ENCODE results near the gene COL2A1.

Gene COL2A1

GRCh38 chr12:47939009-47939601, 65.2 kb downstream of the COL2A1 start:
- no peak overlapping the region for H3K4me3 ChIP-seq (ENCODE audit: low read depth, low read length)
- no peak for TF ChIP-seq CTCF (IDR thresholded peaks at IDR 0.05; ENCODE audit: insufficient read depth, low read depth, low read length, missing control alignments)
- no peak for DNase-seq (ENCODE audit: low read depth)

GRCh38 chr12:47938594-47938993, 65.7 kb downstream of the COL2A1 start:
- no peak for TF ChIP-seq CTCF (IDR thresholded peaks at IDR 0.05; ENCODE audit: insufficient read depth, low read depth, low read length, missing control alignments)
- no peak for DNase-seq (ENCODE audit: low read depth)
- H3K4me3 ChIP-seq (ENCODE audit: low read depth, low read length), result no peak overlapping the region

GRCh38 chr12:47938093-47938492, 66.2 kb downstream of the COL2A1 start:
- no peak for DNase-seq (ENCODE audit: low read depth)

GRCh38 chr12:47935184-47935583, 69.1 kb downstream of the COL2A1 start:
- no peak for DNase-seq (ENCODE audit: low read depth)
- H3K4me3 ChIP-seq (ENCODE audit: low read depth, low read length), result no peak overlapping the region

More at GRCh38 chr12:47938093-47938492, 66.2 kb downstream of the COL2A1 start:
- TF ChIP-seq CTCF (IDR thresholded peaks at IDR 0.05; ENCODE audit: insufficient read depth, low read depth, low read length, missing control alignments), result no peak
- no peak overlapping the region for H3K4me3 ChIP-seq (ENCODE audit: low read depth, low read length)

GRCh38 chr12:47931187-47931586, 73.1 kb downstream of the COL2A1 start:
- H3K4me3 ChIP-seq (ENCODE audit: low read depth, low read length), result no peak overlapping the region
- DNase-seq (ENCODE audit: low read depth), result no peak
- no peak for TF ChIP-seq CTCF (IDR thresholded peaks at IDR 0.05; ENCODE audit: insufficient read depth, low read depth, low read length, missing control alignments)

More at GRCh38 chr12:47935184-47935583, 69.1 kb downstream of the COL2A1 start:
- TF ChIP-seq CTCF (IDR thresholded peaks at IDR 0.05; ENCODE audit: insufficient read depth, low read depth, low read length, missing control alignments), result no peak

- no peak for TF ChIP-seq CTCF (IDR thresholded peaks at IDR 0.05; ENCODE audit: insufficient read depth, low read depth, low read length, missing control alignments)
- H3K4me3 ChIP-seq (ENCODE audit: low read depth, low read length), result no peak overlapping the region
- no peak for DNase-seq (ENCODE audit: low read depth)
Measured at GRCh38 chr12:47930634-47931033, 73.6 kb downstream of the COL2A1 start.

- H3K4me3 ChIP-seq (ENCODE audit: low read depth, low read length), result no peak overlapping the region
- no peak for TF ChIP-seq CTCF (IDR thresholded peaks at IDR 0.05; ENCODE audit: insufficient read depth, low read depth, low read length, missing control alignments)
- no peak for DNase-seq (ENCODE audit: low read depth)
Measured at GRCh38 chr12:47927346-47927745, 76.9 kb downstream of the COL2A1 start.

Data from GM12865 (cell line).